GM19463 (cell line): Measurements from ENCODE around the gene OOSP2.

ENCODE experiments used
- ATAC-seq: cut with Tn5 transposase; IDR thresholded peaks from one replicate; pipeline ENCODE4 v1.9.1; 2021; ENCODE audit warnings: mild to moderate bottlenecking, moderate library complexity; ENCODE audit not compliant: unreplicated experiment

The OOSP2 gene

DNA sequence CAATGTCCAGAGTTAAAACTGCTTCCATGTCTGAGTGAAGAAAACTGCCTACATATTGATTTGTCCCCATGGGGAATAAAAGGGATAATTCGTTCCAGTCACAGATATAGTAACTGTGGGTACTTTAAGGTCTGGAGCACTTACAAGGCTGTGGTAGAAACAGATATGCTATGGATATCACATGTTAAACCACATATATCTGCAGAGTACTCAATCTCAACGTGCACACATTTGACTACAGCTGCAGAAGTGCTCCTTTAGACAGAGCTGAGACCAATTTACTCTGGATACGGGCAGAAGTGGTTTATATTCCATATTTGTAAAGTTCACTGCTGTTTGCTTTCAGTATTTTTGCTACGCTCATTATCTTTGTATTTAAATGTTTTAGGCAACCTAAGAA, 38.5 kb downstream of the OOSP2 start:
- ATAC-seq = no peak

DNA sequence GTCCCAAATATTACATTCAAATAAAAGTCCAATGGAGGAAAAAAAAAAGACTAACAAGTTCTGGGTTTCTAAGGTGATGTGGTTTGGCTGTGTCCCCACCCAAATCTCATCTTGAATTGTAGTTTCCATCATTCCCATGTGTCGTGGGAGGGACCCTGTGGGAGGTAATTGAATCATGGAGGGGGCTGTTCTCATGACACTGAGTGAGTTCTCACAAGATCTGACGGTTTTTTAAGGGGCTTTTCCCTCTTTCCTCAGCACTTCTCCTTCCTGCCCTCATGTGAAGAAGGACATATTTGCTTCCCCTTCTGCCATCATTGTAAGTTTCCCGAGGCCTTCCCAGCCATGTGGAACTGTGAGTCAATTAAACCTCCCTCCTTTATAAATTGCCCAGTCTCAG, 40.3 kb downstream of the OOSP2 start:
- no peak for ATAC-seq

DNA sequence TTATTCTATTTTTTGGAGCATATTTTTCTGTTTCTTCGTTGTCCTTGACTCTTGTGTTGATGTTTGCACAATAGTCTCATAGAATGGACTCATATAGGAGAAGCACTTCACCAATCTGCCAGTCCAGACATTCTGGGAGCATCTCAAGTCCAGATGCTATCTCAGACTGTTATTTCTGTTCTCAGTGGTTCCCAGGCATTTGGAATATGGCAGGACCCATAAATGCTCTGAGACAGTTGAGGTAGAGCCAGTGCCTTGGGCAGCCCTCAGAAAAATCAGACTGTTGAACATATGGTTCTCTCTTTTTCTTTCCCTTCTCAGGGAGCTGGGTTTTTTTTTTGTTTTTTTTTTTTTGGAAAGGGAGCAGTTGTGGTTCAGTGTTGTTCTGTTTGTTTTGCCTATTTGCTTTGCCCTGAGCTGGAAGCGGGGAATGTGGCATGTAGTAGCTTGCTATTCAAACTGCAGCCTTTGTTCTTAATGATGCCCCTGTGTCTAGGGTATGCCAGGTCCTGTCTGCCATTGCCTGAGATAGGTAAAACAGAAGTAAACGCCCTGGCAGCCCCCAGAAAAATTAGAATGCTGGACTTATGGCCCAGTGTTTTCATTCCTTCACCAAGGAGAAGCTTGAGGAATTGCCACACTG, 44.5 kb downstream of the OOSP2 start:
- no peak for ATAC-seq

DNA sequence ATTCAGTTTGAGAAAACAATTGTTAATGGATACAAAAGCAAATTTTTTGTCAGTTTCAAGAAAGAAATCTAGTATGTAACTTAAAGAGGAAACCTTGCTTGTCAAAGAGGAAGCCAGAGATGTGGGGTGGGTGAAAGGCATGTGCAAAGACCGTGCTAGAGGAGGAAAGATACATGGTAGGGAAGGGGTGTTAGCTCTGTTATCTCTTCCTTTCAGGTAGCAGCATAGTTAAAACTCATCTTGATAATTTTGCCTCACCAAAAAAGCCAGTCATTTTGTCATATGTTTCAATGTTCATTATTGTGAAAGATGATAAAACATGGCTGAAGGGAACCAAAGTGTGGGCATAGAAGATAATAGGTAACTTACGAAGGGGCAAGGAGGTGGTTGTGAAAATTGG, 45.7 kb downstream of the OOSP2 start:
- ATAC-seq = no peak

DNA sequence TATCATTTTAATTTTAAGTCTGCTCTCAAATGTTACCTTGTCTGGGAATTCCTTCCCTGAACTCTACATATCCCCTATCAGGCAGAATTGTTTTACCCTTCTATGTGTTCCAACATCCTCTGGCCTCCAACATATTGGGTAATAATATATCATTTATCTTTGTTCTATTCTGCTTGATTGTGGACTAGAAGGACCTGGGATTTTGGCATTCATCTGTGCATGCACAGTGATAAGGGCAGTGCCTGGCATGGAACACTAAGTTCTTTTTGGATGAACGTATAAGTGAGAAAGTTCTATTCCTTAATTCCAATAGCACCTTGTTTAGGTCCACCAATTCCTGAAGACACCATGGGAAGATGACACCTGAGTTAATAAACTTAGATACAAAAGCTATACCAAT, 47.0 kb downstream of the OOSP2 start:
- no peak for ATAC-seq

DNA sequence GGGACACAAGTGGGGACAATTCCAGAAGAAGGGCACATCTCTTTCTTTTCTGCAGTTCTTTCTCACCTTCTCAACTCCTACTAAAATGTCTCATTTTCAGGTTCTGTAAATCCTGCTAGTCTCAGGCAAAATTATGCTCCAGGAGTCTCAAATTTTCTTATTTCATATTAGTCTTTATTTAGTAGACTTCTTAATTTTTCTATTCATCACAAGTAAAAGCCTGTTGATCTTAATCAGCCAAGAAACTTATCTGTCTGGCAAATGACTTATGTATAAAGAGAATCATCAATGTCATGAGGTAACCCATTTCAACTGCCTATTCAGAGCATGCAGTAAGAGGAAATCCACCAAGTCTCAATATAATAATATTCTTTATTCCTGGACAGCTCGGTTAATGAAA, 48.2 kb downstream of the OOSP2 start, which contains the start of gene MS4A2:
MS4A2 (plus strand) TSS at position 301 of the 400 bp plus-strand sequence. CDS start 102 bp downstream, outside the sequence.
- no peak for ATAC-seq

DNA sequence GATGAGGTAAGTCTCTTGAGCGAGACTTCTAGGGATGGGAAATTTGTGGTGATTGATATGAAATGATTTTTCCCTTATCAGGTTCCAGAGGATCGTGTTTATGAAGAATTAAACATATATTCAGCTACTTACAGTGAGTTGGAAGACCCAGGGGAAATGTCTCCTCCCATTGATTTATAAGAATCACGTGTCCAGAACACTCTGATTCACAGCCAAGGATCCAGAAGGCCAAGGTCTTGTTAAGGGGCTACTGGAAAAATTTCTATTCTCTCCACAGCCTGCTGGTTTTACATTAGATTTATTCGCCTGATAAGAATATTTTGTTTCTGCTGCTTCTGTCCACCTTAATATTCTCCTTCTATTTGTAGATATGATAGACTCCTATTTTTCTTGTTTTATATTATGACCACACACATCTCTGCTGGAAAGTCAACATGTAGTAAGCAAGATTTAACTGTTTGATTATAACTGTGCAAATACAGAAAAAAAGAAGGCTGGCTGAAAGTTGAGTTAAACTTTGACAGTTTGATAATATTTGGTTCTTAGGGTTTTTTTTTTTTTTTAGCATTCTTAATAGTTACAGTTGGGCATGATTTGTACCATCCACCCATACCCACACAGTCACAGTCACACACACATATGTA, 55.4 kb downstream of the OOSP2 start:
- no peak for ATAC-seq

DNA sequence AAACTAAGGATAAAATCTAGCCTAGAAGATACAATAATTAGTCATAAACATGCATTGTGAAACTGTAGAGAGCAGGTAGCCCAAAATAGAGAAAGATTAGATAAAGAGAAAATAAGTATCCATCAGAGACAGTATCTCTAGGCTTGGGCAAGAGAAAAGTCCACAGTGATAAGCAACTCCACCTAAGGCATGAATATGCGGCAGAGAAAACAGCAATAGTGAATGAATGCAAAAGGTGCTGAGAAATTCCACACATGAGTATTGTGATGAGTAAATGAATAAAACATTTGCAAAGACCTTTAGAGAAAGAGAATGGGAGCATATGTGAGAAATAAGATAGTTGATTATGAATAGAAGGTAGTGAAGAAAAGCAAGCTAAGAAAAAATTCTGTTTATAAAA, 57.0 kb downstream of the OOSP2 start:
- ATAC-seq = no peak
